HepG2 (cell line): ENCODE results near the gene GPR31. TPM values are rescaled to one million over a fixed set of nuclear protein-coding genes. Genes with fewer than 3 reads are reported as not detected.
A peak's percentile ranks its signal among the peaks of the same experiment; 100 is the strongest.

Experiments used
- BORCS8-MEF2B ChIP-seq: sonication (generic); formaldehyde crosslinking; IDR thresholded peaks from 2 replicates; pipeline ENCODE4 v1.8.0; 2022; ENCODE audit warnings: mild to moderate bottlenecking, missing genetic modification reagents
- CEBPB ChIP-seq: IDR thresholded peaks from 2 replicates; pipeline ENCODE4 v1.6.1; 2011; ENCODE audit warnings: low read depth, low read length, improper control_type of control experiment, borderline replicate concordance
- EEA1 ChIP-seq: sonication (generic); formaldehyde crosslinking; IDR thresholded peaks from 2 replicates; pipeline ENCODE4 v1.5.1; 2020; ENCODE audit warnings: mild to moderate bottlenecking, missing genetic modification reagents, borderline replicate concordance
- FIP1L1 ChIP-seq: fragments of 200-400 bp; formaldehyde crosslinking; IDR thresholded peaks from 2 replicates; pipeline ENCODE4 v1.6.1; 2018; ENCODE audit warnings: low read depth, mild to moderate bottlenecking, low read length, moderate library complexity, borderline replicate concordance; ENCODE audit not compliant: insufficient read depth
- GFI1 ChIP-seq: sonication (generic); formaldehyde crosslinking; IDR thresholded peaks from 2 replicates; pipeline ENCODE4 v1.5.0; 2020; ENCODE audit warnings: missing genetic modification reagents, mild to moderate bottlenecking, borderline replicate concordance
- GTF3A ChIP-seq: sonication (generic); formaldehyde crosslinking; conservative IDR thresholded peaks from 2 replicates; pipeline ENCODE4 v1.4.0; 2020; ENCODE audit warnings: mild to moderate bottlenecking, missing genetic modification reagents
- HIVEP1 ChIP-seq: sonication (generic); formaldehyde crosslinking; IDR thresholded peaks from 2 replicates; pipeline ENCODE4 v1.4.0; 2020; ENCODE audit warnings: mild to moderate bottlenecking, missing genetic modification reagents
- MTA3 ChIP-seq: sonication (generic); formaldehyde crosslinking; IDR thresholded peaks from 2 replicates; pipeline ENCODE4 v1.4.0; 2020; ENCODE audit warnings: missing genetic modification reagents
- NCOA2 ChIP-seq: sonication (generic); formaldehyde crosslinking; IDR thresholded peaks from 2 replicates; pipeline ENCODE4 v1.8.0; 2022; ENCODE audit warnings: inconsistent platforms
- POLR2AphosphoS5 ChIP-seq: IDR thresholded peaks from 2 replicates; pipeline ENCODE4 v1.6.1; 2012; ENCODE audit warnings: low read depth, low read length
- SP1 ChIP-seq, 2 experiments: fragments of 450-650 bp in 1 of 2; sonication (generic) in 1 of 2; formaldehyde crosslinking in 1 of 2; IDR thresholded peaks; 2 replicates each; pipeline versions ENCODE4 v1.4.0 to v1.6.1; 2016 to 2020; ENCODE audit warnings: missing genetic modification reagents in 1 of 2
- SRSF1 ChIP-seq: fragments of 200-400 bp; formaldehyde crosslinking; optimal IDR thresholded peaks from 2 replicates; pipeline ENCODE3; 2017; ENCODE audit warnings: mild to moderate bottlenecking, low read depth, low read length, moderate library complexity
- ZNF143 ChIP-seq: sonication (generic); formaldehyde crosslinking; IDR thresholded peaks from 2 replicates; pipeline ENCODE4 v1.4.0; 2020; ENCODE audit warnings: missing genetic modification reagents
- ZNF232 ChIP-seq: sonication (generic); formaldehyde crosslinking; IDR thresholded peaks from 2 replicates; pipeline ENCODE4 v1.4.0; 2020; ENCODE audit warnings: missing genetic modification reagents, borderline replicate concordance
- ZNF282 ChIP-seq: fragments of 450-650 bp; IDR thresholded peaks from 2 replicates; pipeline ENCODE4 v1.6.1; 2018; ENCODE audit not compliant: partially characterized antibody
- ZNF382 ChIP-seq: sonication (generic); formaldehyde crosslinking; IDR thresholded peaks from 2 replicates; pipeline ENCODE4 v1.5.0; 2020; ENCODE audit warnings: missing genetic modification reagents, mild to moderate bottlenecking, borderline replicate concordance
- ZNF552 ChIP-seq: sonication (generic); formaldehyde crosslinking; IDR thresholded peaks from 2 replicates; pipeline ENCODE4 v1.9.0; 2022; ENCODE audit warnings: missing genetic modification reagents, mild to moderate bottlenecking, borderline replicate concordance
- ZNF782 ChIP-seq: sonication (generic); formaldehyde crosslinking; IDR thresholded peaks from 2 replicates; pipeline ENCODE4 v1.4.0; 2020; ENCODE audit warnings: missing genetic modification reagents, mild to moderate bottlenecking, borderline replicate concordance
- polyA plus RNA-seq, 8 experiments: library from polyadenylated mRNA; depleted of rRNA in 3 of 8; stranded (reverse) in 7 of 8; unstranded in 1 of 8; fragments of >200 nt; fragmentation: Illumina TruSeq in 4 of 8; extraction: Trizol in 4 of 8; gene quantifications; 2 replicates each; pipeline versions ENCODE4 v1.2.1 to v1.2.3, GENCODE V29; 2011 to 2016; ENCODE audit warnings: low read depth in 4 of 8, missing spikeins in 1 of 8, mixed read lengths in 1 of 8; ENCODE audit not compliant: insufficient read depth in 1 of 8
- total RNA-seq, 5 experiments: library from RNA; depleted of rRNA; stranded (reverse); fragments of >200 nt; fragmentation: Illumina TruSeq; extraction: Trizol; gene quantifications; 2 replicates each; pipeline ENCODE4 v1.2.3, GENCODE V29; 2016; ENCODE audit warnings: low read depth in 1 of 5
- TF ChIP-seq, protein P1 (sequence below), 2 experiments: fragments of 450-650 bp in 1 of 2; sonication (generic) in 1 of 2; formaldehyde crosslinking; IDR thresholded peaks; 2 replicates each; pipeline versions ENCODE4 v1.5.0 to v1.8.0; 2020 to 2022; ENCODE audit warnings: mild to moderate bottlenecking in 1 of 2, missing genetic modification reagents in 1 of 2
- TF ChIP-seq, protein P2 (sequence below): sonication (generic); formaldehyde crosslinking; IDR thresholded peaks from 2 replicates; pipeline ENCODE4 v1.4.0; 2020; ENCODE audit warnings: low read depth, mild to moderate bottlenecking, missing genetic modification reagents
- TF ChIP-seq, protein P3 (sequence below): sonication (generic); formaldehyde crosslinking; IDR thresholded peaks from 2 replicates; pipeline ENCODE4 v1.5.1; 2020; ENCODE audit warnings: mild to moderate bottlenecking, missing genetic modification reagents, moderate library complexity
- TF ChIP-seq, protein P4 (sequence below): sonication (generic); formaldehyde crosslinking; IDR thresholded peaks from 2 replicates; pipeline ENCODE4 v1.8.1; 2023; ENCODE audit warnings: mild to moderate bottlenecking, moderate library complexity, missing genetic modification reagents
- TF ChIP-seq, protein P5 (sequence below): sonication (generic); formaldehyde crosslinking; IDR thresholded peaks from 2 replicates; pipeline ENCODE4 v1.8.1; 2023; ENCODE audit warnings: mild to moderate bottlenecking, inconsistent platforms, moderate library complexity, missing genetic modification reagents, borderline replicate concordance

The GPR31 gene
- total and polyA plus RNA-seq, 2 of the 13 experiments (the other 11 are each of a cell fraction or from before 2014, with no cell fraction given), result not detected

DNA sequence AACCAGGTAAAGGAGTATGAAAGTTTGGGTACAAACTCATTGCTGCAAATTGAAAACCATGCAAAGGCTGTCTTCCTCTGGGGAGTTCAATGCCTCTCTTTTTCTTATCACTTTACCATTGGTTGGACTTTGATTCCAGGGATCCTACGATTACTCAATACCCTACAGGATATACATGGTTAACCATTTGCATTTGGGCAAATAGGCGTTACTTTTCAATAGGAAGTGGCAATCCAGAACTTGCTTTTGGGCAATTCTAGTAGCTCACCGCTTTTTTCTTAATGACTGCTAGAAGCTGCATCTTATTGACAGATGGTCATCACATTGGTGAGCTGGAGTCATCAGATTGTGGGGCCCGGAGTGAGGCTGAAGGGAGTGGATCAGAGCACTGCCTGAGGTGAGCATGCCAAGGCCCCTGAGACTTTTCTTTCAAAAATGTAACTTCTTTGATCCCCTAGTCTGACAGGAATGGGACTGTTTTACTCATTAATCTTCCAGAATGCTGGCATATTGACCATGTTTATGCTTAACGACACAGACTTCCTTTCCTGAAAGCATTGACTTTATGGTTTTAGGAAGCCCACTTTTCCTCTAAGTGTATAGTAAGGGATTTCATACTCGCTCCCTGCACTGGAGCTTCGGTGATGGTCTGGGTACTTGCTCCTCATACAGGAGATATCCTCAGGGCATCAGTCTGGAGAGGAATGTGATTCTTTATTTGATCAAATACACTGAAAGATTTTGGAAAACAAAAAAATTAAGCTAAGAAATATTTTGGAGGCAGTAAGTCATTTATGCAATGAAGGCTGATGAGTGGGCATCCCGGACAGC is 34.7 kb downstream of the GPR31 start, which contains the start of gene CCR6 (continued):
- TF ChIP-seq, protein P1, sequence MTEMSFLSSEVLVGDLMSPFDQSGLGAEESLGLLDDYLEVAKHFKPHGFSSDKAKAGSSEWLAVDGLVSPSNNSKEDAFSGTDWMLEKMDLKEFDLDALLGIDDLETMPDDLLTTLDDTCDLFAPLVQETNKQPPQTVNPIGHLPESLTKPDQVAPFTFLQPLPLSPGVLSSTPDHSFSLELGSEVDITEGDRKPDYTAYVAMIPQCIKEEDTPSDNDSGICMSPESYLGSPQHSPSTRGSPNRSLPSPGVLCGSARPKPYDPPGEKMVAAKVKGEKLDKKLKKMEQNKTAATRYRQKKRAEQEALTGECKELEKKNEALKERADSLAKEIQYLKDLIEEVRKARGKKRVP (CRISPR knock-in tag; IDR thresholded peaks at IDR 0.05), result no peak
- TF ChIP-seq SRSF1 (no peak), EEA1 (CRISPR knock-in tag) (no peak), ZNF782 (no peak; the same call in 1 of the 2 replicates), MTA3 (CRISPR knock-in tag) (no peak), HIVEP1 (CRISPR knock-in tag) (no peak), CEBPB (peak; percentile 95), BORCS8-MEF2B (CRISPR knock-in tag) (no peak), FIP1L1 (no peak), GTF3A (CRISPR knock-in tag) (no peak), ZNF232 (no peak), GFI1 (CRISPR knock-in tag) (0 out of 2 replicates have a peak, but pooled peaks have one; percentile 40), ZNF382 (CRISPR knock-in tag) (no peak), SP1 (IDR thresholded peaks at IDR 0.05) (no peak), SP1 (CRISPR knock-in tag; IDR thresholded peaks at IDR 0.05) (no peak), NCOA2 (CRISPR knock-in tag) (peak; percentile 85), POLR2AphosphoS5 (peak; percentile 50), ZNF143 (CRISPR knock-in tag) (no peak), ZNF282 (no peak), ZNF552 (CRISPR knock-in tag) (no peak)
- TF ChIP-seq, protein P2, sequence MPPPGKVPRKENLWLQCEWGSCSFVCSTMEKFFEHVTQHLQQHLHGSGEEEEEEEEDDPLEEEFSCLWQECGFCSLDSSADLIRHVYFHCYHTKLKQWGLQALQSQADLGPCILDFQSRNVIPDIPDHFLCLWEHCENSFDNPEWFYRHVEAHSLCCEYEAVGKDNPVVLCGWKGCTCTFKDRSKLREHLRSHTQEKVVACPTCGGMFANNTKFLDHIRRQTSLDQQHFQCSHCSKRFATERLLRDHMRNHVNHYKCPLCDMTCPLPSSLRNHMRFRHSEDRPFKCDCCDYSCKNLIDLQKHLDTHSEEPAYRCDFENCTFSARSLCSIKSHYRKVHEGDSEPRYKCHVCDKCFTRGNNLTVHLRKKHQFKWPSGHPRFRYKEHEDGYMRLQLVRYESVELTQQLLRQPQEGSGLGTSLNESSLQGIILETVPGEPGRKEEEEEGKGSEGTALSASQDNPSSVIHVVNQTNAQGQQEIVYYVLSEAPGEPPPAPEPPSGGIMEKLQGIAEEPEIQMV, result no peak
- TF ChIP-seq, protein P3, sequence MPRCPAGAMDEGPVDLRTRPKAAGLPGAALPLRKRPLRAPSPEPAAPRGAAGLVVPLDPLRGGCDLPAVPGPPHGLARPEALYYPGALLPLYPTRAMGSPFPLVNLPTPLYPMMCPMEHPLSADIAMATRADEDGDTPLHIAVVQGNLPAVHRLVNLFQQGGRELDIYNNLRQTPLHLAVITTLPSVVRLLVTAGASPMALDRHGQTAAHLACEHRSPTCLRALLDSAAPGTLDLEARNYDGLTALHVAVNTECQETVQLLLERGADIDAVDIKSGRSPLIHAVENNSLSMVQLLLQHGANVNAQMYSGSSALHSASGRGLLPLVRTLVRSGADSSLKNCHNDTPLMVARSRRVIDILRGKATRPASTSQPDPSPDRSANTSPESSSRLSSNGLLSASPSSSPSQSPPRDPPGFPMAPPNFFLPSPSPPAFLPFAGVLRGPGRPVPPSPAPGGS (CRISPR knock-in tag), result no peak
- TF ChIP-seq, protein P4, sequence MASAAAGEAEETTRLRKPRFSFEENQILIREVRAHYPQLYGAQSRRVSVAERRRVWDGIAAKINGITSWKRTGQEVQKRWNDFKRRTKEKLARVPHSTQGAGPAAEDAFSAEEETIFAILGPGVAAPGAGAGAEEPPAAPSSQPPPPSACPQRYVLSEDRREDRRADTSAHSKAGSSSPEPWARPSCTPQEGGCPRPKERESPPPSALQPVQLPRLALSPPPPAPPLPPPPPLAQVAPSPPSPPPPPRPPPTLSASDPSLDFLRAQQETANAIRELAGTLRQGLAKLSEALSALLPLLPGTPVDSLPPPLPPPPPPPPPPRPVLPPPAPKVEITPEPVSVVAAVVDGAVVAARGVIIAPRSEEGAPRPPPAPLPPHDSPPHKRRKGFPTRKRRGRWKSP, result no peak
- TF ChIP-seq, protein P5, sequence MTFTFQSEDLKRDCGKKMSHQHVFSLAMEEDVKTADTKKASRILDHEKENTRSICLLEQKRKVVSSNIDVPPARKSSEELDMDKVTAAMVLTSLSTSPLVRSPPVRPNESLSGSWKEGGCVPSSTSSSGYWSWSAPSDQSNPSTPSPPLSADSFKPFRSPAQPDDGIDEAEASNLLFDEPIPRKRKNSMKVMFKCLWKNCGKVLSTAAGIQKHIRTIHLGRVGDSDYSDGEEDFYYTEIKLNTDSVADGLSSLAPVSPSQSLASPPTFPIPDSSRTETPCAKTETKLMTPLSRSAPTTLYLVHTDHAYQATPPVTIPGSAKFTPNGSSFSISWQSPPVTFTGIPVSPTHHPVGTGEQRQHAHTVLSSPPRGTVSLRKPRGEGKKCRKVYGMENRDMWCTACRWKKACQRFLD, result no peak
